Transverse colon (tissue), 4 donors: ENCODE data around the gene LAMTOR3.

Experiments
- EP300 ChIP-seq: sonication (generic); formaldehyde crosslinking; IDR thresholded peaks from one replicate; pipeline ENCODE4 v1.6.1; 2017; ENCODE audit warnings: antibody characterized with exemption, low read depth
- POLR2A ChIP-seq: fragments of 450-650 bp; IDR thresholded peaks from one replicate; pipeline ENCODE4 v1.6.1; 2016; ENCODE audit warnings: antibody characterized with exemption, mild to moderate bottlenecking, moderate library complexity
- POLR2AphosphoS5 ChIP-seq, 3 donors: sonication (generic); formaldehyde crosslinking; IDR thresholded peaks; one replicate each; pipeline ENCODE4 v1.6.1; 2016; ENCODE audit warnings: antibody characterized with exemption in 3 of 3
- TF ChIP-seq, protein P1 (sequence below), 5 experiments: fragments of 200-600 bp in 3 of 5; fragments of 450-650 bp in 2 of 5; sonication (generic) in 3 of 5; IDR thresholded peaks; 1 replicate in 2 of 5; 2 replicates in 3 of 5; pipeline ENCODE4 v1.5.1; 2016 to 2017; ENCODE audit warnings: antibody characterized with exemption in 5 of 5, inconsistent platforms in 3 of 5, mild to moderate bottlenecking in 2 of 5, moderate library complexity in 1 of 5

DNA sequence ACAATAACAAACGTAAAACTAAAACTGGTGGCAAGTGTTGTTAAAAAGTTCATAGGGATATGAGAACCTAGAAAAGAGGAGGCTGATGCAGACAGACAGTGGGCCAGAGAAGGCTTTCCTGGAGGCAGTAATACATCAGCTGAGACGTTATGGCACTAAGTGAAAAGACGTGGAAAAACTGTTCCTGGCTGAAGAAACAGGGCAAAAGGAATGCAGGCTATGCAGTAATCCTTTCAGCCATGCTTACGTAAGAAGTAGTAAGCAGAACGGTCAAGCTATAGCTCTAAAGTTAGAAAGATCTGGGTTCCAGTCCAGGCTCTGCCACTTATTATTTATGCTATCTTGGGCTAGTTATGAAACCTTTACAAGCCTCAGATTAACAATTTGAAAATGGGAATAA, 6.4 kb downstream of the LAMTOR3 start:
- no peak for TF ChIP-seq POLR2A
- TF ChIP-seq, protein P1, sequence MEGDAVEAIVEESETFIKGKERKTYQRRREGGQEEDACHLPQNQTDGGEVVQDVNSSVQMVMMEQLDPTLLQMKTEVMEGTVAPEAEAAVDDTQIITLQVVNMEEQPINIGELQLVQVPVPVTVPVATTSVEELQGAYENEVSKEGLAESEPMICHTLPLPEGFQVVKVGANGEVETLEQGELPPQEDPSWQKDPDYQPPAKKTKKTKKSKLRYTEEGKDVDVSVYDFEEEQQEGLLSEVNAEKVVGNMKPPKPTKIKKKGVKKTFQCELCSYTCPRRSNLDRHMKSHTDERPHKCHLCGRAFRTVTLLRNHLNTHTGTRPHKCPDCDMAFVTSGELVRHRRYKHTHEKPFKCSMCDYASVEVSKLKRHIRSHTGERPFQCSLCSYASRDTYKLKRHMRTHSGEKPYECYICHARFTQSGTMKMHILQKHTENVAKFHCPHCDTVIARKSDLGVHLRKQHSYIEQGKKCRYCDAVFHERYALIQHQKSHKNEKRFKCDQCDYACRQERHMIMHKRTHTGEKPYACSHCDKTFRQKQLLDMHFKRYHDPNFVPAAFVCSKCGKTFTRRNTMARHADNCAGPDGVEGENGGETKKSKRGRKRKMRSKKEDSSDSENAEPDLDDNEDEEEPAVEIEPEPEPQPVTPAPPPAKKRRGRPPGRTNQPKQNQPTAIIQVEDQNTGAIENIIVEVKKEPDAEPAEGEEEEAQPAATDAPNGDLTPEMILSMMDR (IDR thresholded peaks at IDR 0.05): no peak
- no peak for TF ChIP-seq POLR2AphosphoS5 (IDR thresholded peaks at IDR 0.05)
- TF ChIP-seq EP300: no peak
